ENCODE data around the gene SLC12A9.
A peak's percentile ranks its signal among the peaks of the same experiment; 100 is the strongest.

SLC12A9 gene

GRCh38 chr7:100886142-100886935 is 33.8 kb downstream of the SLC12A9 start:
- DNase-seq, result no peak

DNA sequence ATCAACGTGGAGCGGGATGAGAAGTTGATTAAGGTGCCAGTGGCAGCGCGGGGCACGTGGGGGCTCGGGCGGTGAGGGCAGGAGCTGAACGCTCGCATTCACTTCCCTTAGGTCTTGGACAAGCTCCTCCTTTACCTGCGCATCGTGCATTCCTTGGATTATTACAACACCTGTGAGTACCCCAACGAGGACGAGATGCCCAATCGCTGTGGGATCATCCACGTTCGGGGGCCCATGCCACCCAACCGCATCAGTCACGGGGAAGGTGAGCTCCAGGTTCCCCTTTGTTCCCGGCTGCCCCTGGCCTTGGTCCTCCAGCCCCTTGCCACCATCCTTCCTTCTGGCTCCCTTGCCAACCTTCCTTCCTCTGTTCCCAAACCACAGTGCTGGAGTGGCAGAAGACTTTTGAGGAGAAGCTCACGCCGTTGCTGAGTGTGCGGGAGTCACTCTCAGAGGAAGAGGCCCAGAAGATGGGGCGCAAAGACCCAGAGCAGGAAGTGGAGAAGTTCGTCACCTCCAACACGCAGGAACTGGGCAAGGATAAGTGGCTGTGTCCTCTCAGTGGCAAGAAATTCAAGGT is 34.5 kb downstream of the SLC12A9 start:
- no peak for DNase-seq

GRCh38 chr7:100887516-100888290 is 35.2 kb downstream of the SLC12A9 start:
- peak; percentile 36 to 42 for DNase-seq

DNA sequence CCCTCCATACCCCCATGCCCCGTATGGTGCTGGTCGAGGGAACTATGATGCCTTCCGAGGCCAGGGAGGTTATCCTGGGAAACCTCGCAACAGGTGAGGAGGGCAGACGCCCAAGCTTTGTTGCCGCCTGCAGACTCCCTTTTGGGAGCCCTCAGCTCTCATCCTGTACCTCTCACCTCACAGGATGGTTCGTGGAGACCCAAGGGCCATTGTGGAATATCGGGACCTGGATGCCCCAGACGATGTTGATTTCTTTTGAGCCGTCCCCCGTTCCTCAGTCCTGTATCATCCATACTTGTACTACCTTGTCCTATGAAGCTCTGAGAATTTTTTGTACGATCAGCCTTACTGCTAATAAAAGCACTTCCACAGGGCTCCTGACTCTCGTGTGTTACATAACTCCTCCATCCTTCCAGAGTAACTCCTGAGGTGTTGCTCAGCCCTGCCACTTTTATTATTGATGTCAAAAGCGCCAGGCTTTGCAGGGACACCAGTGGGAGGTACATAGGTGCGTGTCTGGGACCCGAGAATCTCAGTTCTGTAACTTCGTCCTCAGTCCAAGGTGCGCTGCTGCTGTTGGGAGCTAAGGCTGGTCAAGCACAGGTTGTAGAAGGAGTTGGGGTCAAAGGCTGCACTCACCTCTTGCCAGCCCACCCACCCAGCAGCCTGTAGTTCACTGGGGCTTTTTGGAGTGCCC is 35.9 kb downstream of the SLC12A9 start:
- DNase-seq, result no peak

GRCh38 chr7:100888988-100889750 is 36.7 kb downstream of the SLC12A9 start, which contains the start of gene UFSP1:
UFSP1 (minus strand) TSS chr7:100889715; CDS start chr7:100889271, 444 bp downstream.
- no peak for DNase-seq

GRCh38 chr7:100890653-100891567 is 38.4 kb downstream of the SLC12A9 start:
- DNase-seq, result no peak

- no peak for DNase-seq
Observed at GRCh38 chr7:100891568-100892247, 39.2 kb downstream of the SLC12A9 start.

- DNase-seq, result no peak
Observed at GRCh38 chr7:100892364-100893317, 40.1 kb downstream of the SLC12A9 start.

DNA sequence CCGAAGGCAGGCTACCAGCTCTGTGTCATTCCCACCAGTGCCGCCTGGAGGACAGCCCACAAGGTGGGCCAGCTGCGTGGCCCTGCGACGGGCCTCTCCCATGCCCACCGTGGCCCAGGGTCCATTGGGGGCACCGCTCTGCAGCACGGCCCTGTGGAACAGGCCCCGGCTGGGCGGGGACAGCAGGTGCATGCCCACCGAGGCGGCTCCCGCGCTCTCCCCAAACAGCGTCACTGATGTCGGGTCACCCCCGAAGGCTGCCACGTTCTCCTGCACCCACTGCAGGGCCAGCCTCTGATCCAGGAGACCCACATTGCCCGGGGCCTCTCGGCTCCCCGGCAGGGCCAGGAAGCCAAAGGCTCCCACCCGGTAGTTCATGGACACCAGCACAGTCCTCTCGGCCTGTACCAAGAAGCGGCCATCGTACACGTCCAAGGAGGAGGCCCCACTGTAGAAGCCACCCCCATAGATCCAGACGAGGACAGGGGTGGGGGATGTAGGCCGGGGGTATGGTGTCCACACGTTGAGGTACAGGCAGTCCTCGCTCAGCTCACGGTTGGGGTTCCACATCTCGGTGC is 40.9 kb downstream of the SLC12A9 start:
- no peak for DNase-seq

GRCh38 chr7:100893910-100894721 is 41.6 kb downstream of the SLC12A9 start:
- no peak for DNase-seq

- DNase-seq, result peak; percentile 46 to 54
Observed at GRCh38 chr7:100894860-100895700, 42.6 kb downstream of the SLC12A9 start.

GRCh38 chr7:100895701-100895955 is 43.1 kb downstream of the SLC12A9 start, which contains the start of gene ACHE:
ACHE (minus strand) TSS chr7:100895888; CDS start chr7:100894232, 1,656 bp downstream.
- DNase-seq, result no peak

DNA sequence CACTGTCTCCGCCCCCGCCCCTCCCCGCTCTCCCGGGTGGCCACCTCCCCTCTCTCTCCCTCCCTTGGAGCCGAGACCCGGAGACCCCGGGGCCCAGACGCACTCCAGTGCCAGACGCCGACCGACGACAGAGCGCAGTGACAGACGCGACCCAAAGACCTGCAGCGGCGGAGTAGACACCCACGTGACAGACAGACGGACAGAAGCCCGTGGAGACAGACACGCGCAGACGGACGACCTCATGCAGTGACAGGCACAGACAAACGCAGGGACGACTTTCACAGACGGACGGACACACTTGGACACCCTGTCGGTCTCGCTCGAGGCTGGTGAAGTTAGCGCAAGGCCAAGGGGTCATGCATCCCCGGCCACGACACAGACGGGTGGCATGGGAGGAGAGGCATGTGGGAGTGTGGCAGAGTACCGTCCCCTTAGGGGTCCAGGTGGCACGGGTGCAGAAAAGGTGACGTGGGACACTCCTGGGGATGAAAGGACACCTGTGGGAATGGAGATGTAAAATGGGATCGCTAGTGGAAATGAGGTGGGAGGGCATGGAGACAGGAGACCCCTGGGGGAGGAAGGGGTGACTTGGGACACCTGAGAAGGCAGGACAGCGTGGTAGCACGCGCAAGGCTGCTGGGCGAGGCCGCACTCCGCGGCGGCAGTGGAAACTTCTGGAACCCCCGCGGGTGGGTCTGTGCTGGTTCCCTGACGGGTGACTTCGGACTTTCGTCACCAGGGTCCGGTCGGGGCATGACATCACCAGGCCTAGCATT is 43.6 kb downstream of the SLC12A9 start:
- DNase-seq, result no peak

DNA sequence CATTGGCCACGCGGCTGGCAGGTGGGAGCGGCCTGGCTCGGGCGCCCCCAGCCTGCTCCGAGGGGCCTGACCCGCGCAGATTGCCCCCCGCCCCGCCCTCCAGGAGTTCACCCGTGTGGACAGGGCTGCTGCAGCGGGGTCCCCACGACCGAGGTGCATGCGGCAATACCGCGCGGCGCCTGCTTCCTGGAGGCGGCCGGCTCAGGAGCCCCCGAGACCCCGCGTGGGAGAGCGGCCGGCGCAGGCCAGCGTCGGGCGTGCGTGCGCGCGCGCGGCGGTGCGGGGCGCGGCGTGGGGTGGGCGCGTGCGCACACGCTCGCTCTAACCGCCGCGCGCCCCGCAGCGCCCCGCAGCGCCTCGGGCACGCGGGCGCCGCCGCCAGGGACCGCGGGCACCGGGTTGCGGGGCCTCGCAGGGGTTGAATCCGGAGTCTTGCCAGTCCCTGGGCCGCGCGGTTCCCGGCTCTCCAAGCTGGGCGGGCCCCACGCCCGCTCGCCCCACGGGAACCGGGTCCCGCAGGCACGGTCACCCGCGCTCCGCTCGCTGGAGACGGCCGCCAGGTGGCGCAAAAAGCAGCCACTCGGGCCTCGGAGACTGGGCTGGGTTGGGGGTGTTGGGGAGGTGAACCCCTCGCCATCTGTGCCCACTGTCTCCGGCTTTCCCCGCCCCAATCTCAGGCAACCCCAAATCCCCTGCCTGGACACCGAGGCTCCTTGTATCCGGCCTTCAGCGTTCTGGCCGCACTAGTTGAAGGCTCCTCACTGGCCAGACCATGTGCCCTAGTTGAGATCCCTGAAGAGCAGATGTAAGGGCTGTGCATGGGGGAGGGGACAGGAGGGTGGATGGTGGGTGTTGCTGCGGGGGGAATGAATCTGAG is 44.5 kb downstream of the SLC12A9 start:
- DNase-seq, result peak; percentile 42 to 53

DNA sequence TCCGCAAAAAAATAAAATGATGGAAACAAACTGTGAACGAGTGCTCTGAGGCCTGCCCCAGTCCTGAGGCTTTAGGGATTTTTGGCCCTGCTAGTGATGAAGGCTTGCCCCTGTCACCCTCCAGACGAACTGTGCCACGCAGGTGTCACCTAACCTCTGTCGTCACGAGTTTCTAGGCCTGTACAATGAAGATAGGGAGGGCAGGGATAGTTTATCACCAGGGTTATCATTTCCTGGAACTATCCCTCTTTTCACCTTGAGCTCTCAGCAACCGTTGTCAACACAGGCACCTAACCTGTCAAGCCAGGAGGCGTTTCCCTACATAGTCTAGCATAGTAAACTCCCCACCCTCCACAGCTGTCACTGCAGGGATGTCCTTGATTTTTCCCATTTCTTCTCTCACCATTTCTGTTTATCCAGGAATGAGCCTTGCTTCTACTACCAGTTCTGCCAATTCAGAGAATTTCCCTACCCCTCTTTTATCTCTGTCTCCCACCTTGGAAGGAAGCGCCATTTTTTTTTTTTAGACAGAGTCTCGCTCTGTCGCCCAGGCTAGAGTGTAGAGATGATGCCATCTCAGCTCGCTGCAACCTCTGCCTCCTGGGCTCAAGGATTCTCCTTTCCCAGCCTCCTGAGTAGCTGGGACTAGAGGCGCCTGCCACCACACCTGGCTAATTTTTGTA is 45.4 kb downstream of the SLC12A9 start:
- DNase-seq, result no peak

All from activated CD4-positive, alpha-beta T cell treated with anti-CD3 and anti-CD28 coated beads, Interleukin-2, amount 50 U/mL, for 4 hours (primary cell).